HG02938 (cell line): Measurements from ENCODE around the gene HELQ.
A peak's percentile ranks its signal among the peaks of the same experiment; 100 is the strongest.

Experiments used
- ATAC-seq: cut with Tn5 transposase; IDR thresholded peaks from one replicate; pipeline ENCODE4 v1.9.1; 2021; ENCODE audit warnings: mild to moderate bottlenecking, moderate library complexity; ENCODE audit not compliant: unreplicated experiment

The HELQ gene

DNA sequence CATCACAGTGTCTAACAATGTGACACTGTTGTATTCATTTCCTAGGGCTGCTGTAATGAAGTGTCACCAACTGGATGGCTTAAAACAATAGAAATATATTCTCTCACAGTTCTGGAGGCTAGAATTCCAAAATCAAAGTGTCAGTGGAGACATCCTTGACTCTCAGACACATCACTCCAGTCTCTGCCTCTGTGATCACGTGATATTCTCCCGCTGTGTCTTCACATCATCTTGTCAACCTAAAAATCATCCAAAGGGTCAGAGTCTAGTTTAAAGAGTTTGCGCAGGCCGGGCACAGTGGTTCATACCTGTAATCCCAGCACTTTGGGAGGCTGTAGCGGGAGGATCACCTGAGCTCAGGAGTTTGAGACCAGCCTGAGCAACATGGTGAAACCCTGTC lies 84.4 kb downstream of the HELQ start:
- no peak for ATAC-seq

DNA sequence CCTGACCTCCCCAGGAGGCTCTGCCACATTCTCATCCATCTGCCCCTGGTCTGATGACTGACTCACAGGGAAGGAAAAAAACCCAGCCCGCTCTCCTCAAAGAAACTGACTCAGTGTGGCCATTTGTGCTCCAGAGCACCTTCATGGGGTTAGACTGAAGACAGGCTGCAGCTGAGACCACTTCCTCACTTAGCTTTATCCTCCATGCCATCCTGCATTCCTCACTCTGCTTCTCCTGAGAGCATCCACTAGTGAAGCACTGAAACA lies 85.0 kb downstream of the HELQ start:
- ATAC-seq, result no peak

DNA sequence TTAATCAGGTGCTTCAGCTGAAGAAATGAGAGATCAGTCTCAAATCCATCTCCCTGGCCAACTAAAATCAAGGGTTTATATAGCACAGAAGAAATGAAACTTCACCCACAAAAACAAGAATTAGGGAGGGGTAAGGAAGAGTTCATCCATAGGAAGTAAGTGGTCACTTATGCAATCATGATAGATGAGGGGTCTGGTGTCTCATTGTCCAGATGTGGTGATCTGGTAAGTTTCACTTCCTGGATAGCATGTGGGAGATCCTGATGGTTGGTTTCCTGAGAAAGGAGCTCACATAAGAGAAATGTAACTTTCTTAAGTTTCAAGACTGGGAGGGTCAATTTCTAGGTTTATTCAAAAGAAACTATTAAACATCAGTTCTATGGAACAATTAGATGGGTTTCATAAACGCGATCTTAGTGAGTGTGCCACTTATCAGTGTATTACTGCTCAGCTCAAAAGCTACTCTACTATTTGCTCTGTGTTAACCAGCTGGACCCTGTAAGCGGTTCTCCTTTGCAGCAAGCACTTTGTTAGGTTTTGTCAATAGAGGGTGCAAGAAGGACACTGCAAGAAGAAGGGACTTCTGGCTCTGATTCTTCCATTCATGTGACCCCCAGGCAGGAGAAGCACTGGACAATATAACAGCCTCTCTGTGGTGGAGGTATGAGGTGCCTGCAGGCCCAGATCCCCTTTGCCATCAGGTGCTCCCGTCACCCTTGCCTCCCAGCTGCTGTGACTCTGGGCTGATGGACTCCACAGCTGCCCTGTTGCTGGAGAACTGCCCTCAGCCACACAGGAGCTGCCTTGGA lies 85.6 kb downstream of the HELQ start:
- no peak for ATAC-seq

DNA sequence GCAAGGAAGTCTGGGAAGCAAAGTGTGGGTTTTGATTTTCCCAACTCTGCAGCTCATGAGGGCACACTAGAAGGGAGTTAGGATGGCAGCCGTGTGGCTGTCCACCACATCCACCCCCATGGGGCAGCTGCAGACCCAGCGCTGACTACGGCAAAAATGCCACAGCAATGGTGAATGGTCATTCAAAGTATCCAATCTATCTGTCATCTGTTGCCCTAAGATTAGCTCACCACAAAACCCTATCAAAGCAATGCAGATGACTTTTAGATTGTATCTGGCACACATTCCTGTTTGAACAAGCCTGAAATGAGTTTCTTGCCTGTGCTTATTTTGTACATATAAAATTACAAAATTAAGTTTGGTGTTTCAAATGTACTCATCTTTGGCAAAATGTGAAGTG lies 91.3 kb downstream of the HELQ start:
- no peak for ATAC-seq

DNA sequence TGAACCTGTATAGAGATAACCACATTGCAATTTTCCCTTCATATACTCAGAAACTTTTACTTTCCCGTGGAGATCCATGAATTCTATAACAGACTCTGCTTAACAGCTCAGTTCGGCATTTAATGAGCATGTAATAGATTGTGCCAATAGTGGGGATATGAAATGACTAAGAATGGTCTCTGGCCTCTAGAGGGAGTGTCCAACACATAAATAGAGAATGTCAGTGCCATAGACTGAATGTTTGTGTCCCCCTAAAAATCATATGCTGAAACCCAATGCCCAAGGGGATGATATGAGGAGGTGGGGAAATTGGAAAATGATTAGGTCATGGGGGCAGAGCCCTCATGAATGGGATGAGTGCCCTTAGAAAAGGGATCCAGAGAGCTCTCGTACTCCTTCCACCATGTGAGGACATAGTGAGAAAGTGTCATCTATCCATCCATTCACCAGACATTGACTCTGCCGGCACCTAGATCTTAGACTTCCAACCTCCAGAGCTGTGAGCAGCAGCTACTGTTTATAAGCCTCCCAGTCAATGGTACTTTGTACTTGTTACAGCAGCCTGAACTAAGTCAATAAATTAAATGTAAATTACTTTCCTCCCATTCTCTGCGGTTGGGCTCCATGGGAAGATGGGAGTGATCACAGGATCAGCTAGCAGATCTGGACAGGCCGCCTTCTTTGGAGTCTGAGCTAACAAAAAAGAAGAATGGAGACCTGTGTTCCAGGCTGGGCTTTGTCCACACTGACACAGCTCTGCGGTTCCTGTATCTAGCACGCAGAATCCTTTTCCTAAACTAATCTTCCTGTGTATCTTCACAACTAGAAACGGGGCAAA lies 92.9 kb downstream of the HELQ start:
- ATAC-seq, result peak; percentile 62

DNA sequence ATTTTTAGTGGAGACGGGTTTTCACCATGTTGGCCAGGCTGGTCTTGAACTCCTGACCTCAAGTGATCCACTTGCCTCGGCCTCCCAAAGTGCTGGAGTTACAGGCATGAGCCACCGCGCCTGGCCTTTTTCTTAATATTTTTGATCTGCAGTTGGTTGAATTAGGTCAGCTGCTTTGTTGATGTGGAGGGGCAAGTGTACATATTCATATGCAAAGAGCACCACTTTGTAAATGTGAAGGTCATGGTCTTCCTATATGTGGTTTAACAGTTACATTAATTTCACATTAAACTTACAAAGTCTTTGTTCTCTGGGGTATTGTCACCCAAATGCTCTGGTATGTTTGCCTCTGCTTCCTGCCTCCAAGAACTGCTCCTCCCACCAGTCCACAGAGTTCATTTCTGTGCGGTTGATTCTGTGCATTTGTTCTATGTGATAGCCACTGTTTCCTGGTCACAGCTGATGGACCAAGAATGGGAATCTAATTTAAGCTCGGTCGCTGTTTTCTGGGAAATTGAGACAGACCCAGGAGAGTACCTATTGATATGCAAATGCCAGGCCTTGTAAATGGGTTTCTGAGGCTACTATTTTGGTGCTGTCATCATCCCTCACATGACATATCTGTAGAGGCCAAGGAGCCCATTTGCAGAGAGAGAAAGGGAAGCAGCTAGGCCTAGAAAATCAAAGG lies 94.1 kb downstream of the HELQ start:
- ATAC-seq, result no peak

DNA sequence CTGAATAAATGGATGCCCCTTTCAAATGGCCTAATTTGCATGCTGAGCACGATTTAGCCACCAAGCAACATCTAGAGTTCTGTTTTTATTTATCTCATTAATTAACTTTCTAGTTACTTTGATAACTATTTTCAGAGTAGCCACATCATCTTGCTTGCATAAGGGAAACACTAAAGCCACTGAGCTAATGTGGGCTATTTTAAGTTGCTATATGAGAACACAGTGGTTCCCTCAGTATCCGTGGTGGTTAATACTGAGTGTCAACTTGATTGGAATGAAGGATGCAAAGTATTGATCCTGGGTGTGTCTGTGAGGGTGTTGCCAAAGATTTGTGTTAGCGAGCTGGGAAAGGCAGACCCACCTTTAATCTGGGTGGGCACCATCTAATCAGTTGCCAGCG lies 95.6 kb downstream of the HELQ start:
- no peak for ATAC-seq

DNA sequence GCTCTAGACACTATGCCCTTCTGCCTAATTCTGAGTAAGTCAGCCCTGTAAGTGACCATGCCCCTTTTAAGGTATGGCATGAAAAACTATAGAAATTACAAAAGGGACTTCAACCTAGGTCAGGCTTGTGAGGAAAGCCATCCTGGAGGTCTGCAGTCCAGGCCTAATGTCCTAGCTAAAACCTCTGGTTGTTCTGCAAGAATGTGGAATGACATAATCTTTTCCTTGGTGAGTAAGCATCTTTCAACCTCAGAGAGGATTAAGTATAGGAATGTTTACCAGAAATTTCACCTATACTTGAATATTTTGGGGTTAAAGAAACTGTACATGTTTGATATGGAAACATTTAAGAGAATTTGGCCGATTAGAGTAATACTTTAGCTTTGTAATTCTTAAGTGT lies 97.2 kb downstream of the HELQ start:
- no peak for ATAC-seq
